ENCODE results near the gene PYGB. TPM values are rescaled to one million over a fixed set of nuclear protein-coding genes. Genes with fewer than 3 reads are reported as not detected.
"Not testable (repeated sequence)": the region's sequence is repeated elsewhere in the genome, so short reads cannot be mapped to it uniquely, and the experiment has no call there.

Gene PYGB
- total RNA-seq, 1 donor from 2014 or later = 61.1 TPM

- Histone ChIP-seq H3K36me3 (no peaks in the 10 kb centered on the region), H3K27me3 (no peaks in the 10 kb centered on the region), H3K4me3 (no peak overlapping the region), H3K9me3 (no peaks in the 10 kb centered on the region), H3K27ac (no peak overlapping the region), H3K4me1 (peaks cover 6% of the 10 kb centered on the region)
- intact Hi-C loops (cut with DNase I) = no loop called here
- TF ChIP-seq, protein P1, sequence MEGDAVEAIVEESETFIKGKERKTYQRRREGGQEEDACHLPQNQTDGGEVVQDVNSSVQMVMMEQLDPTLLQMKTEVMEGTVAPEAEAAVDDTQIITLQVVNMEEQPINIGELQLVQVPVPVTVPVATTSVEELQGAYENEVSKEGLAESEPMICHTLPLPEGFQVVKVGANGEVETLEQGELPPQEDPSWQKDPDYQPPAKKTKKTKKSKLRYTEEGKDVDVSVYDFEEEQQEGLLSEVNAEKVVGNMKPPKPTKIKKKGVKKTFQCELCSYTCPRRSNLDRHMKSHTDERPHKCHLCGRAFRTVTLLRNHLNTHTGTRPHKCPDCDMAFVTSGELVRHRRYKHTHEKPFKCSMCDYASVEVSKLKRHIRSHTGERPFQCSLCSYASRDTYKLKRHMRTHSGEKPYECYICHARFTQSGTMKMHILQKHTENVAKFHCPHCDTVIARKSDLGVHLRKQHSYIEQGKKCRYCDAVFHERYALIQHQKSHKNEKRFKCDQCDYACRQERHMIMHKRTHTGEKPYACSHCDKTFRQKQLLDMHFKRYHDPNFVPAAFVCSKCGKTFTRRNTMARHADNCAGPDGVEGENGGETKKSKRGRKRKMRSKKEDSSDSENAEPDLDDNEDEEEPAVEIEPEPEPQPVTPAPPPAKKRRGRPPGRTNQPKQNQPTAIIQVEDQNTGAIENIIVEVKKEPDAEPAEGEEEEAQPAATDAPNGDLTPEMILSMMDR (IDR thresholded peaks at IDR 0.05) = no peak
- ATAC-seq (no peak), DNase-seq (no peak)
These were observed 81.1 kb downstream of the PYGB start for GRCh38 chr20:25328954-25329498.

GRCh38 chr20:25334972-25335371 is 87.1 kb downstream of the PYGB start:
- ATAC-seq; intact Hi-C loops (cut with DNase I); H3K9me3 ChIP-seq; H3K27ac ChIP-seq; H3K4me1 ChIP-seq; H3K4me3 ChIP-seq; H3K36me3 ChIP-seq; DNase-seq; H3K27me3 ChIP-seq: not testable (repeated sequence)

DNA sequence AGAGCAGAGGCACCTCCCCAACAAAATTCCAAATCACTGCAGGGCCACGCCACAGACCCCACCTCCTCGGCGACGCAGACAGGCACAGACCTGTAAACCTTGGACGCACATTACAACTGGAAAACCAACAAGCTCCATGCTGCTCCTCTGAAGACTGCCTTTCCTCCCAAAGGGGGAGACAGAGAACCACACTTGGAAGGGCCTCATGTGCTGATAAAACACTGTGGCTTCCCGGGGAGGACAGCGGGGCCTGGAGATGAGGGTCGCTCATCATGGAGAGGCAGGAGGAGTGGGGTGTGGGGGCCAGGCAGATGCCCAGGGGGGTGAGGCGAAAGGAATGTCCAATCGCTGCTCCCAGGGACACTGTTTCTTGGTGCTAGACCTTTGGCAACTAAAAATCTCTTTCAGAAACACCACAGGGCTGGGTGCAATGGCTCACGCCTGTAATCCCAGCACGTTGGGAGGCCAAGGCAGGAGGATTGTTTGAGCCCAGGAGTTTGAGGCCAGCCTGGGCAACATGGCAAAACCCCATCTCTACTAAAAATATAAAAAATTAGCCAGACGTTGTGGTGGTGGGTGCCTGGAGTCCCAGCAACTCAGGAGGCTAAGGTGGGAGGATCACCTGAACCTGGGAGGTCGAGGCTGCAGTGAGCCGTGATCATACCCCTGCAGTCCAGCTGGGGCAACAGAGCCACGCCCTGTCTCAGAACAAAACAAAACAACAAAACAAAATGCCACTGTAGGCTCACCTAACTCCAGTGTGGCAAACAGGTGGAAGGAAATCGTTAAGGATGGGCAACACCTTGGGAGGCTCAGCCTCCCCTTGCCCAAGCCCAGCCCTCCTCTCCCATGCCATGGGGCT is 88.9 kb downstream of the PYGB start:
- H3K9me3 ChIP-seq = no peaks in the 10 kb centered on the region
- ATAC-seq (no peak), DNase-seq (no peak)
- no peaks in the 10 kb centered on the region for H3K27me3 ChIP-seq
- H3K4me1 ChIP-seq = no peaks in the 10 kb centered on the region
- TF ChIP-seq, protein P1 (IDR thresholded peaks at IDR 0.05) = peak; percentile 6
- no peak overlapping the region for H3K4me3 ChIP-seq
- intact Hi-C loops (cut with DNase I) = no loop called here
- H3K36me3 ChIP-seq = no peaks in the 10 kb centered on the region
- H3K27ac ChIP-seq = no peak overlapping the region

GRCh38 chr20:25338112-25339023 is 90.5 kb downstream of the PYGB start:
- intact Hi-C loops (cut with DNase I) = no loop called here
- H3K27ac ChIP-seq = no peak overlapping the region
- ATAC-seq = peak; percentile 32
- no peaks in the 10 kb centered on the region for H3K9me3 ChIP-seq
- no peak overlapping the region for H3K4me3 ChIP-seq
- H3K36me3 ChIP-seq = no peaks in the 10 kb centered on the region
- no peaks in the 10 kb centered on the region for H3K4me1 ChIP-seq
- no peak for DNase-seq
- TF ChIP-seq, protein P1 (IDR thresholded peaks at IDR 0.05) = no peak
- H3K27me3 ChIP-seq = no peaks in the 10 kb centered on the region

- TF ChIP-seq, protein P1 (IDR thresholded peaks at IDR 0.05) = no peak
- ATAC-seq (peak; percentile 93), DNase-seq (no peak)
- Histone ChIP-seq H3K27me3 (no peaks in the 10 kb centered on the region), H3K36me3 (no peaks in the 10 kb centered on the region), H3K4me3 (no peak overlapping the region), H3K27ac (no peak overlapping the region), H3K4me1 (no peaks in the 10 kb centered on the region), H3K9me3 (no peaks in the 10 kb centered on the region)
- intact Hi-C loops (cut with DNase I) = no loop called here
These were observed 91.7 kb downstream of the PYGB start for GRCh38 chr20:25339608-25340007.
